Medulla oblongata (tissue), 1 donor: ENCODE measurements around the gene AFF1.
"Not testable (repeated sequence)": the region's sequence is repeated elsewhere in the genome, so short reads cannot be mapped to it uniquely, and the experiment has no call there.

ENCODE experiments used
- DNase-seq: peaks from one replicate; pipeline ENCODE4 v3.0.0-alpha.2; 2015; ENCODE audit errors: extremely low spot score

The AFF1 gene

DNA sequence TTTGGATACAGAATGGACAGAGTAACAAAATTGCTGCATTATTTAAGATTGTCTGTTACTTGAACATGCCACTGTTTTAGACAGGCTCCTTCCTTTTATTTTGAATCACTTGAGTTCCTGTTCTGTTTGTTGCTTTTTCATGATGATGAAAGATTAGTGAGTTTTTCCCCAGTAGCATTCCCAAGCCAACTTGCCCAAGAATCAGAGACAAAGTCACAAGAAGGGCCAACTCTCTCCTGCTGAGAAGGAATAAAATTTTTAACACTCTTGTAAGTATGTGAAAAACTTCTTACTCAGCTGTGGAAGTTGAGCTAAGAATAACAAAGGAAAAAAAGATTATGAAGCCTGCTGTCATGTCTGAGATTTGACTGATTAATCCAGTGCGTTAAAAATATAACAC is 181.4 kb downstream of the AFF1 start:
- no peak for DNase-seq

DNA sequence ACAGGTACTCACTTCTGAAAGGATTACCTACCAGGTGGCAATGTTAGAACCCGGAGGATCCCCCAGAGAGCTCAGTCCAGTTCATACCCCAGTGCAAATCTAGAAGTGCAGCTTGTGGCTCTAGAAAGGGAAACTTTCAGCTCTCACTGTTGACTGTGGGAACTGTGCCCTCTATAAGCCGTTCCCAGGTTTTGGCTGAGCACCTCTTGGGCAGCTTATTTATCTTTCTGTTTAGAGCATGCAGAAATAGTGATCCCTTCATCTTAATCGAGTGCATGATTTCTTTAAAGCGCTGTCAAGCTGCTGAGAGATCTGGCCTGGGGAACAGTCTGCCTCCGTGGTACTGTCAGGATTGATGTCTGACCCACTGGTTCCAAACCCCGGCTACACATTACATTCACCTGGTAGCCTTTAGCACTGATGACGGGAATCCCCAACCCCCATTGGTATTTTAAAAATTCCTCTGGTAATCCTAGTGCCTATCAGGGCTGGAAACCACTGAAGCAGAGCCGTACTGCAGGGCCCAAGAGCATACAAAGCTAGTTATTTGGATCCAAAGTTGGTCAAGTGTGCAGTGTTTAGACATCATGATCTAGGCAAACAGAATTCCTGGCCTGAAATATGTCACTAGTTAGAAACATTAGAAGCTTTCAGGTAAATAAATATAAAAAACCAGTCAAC is 182.4 kb downstream of the AFF1 start:
- no peak for DNase-seq

GRCh38 chr4:87117732-87118075 is 182.9 kb downstream of the AFF1 start:
- DNase-seq, result no peak

- no peak for DNase-seq
Observed at GRCh38 chr4:87118421-87118820, 183.6 kb downstream of the AFF1 start.

DNA sequence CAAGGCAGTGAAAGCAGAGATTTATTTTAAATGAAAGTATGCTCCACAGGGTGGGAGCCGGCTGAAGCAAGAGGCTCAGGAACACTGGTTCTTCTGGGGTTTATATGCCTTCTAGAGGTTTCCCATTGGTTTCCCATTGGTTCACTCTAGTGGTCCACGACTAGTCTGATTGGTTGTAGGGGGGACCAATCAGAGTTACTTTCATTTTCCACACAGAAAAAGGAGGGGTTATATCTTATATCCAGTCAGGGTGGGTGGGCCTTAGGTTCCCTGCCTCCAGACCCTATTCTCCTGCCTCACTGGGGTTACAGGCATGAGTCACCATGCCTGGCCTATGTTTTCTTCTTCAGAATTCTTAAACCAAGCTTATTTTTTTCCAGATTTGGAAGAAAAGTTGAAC is 184.0 kb downstream of the AFF1 start:
- DNase-seq, result no peak

- DNase-seq, result no peak
Observed at GRCh38 chr4:87120010-87120409, 185.2 kb downstream of the AFF1 start.

DNA sequence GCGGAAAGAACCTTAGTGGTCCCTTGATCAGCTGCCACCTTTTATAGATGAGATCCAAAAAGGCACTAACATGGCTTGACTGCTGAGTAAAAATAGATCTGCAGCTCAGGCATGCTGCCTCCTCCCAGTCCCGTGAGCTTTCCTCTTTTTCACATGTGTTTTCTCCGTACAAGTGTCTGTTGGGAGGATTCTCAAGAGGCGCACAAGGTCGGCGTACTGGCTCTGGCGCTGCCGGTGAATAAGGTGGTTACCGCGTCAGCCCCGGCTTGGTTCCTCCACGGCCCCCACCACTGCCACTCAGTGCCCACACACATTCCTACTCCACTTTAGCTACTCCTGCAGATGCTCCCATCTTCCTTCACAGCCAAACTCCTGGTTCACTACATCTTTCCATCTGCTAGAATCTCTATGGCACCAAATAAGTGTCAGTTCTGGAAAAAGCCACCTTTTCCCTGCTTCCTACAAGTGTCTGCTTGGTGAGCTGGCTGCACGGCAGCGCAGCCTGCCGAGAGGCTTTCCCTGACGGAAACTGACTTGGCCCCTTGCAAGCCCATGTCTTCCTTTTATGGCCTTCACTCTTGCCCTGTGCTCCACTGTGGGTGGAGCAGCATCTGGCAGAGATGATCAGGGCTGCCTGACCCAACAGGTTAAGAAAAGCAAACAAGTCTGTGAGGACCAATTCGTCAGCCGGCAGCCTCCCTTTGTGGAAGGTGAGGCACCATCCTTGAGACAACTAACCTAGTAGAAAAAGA is 185.8 kb downstream of the AFF1 start:
- no peak for DNase-seq

DNA sequence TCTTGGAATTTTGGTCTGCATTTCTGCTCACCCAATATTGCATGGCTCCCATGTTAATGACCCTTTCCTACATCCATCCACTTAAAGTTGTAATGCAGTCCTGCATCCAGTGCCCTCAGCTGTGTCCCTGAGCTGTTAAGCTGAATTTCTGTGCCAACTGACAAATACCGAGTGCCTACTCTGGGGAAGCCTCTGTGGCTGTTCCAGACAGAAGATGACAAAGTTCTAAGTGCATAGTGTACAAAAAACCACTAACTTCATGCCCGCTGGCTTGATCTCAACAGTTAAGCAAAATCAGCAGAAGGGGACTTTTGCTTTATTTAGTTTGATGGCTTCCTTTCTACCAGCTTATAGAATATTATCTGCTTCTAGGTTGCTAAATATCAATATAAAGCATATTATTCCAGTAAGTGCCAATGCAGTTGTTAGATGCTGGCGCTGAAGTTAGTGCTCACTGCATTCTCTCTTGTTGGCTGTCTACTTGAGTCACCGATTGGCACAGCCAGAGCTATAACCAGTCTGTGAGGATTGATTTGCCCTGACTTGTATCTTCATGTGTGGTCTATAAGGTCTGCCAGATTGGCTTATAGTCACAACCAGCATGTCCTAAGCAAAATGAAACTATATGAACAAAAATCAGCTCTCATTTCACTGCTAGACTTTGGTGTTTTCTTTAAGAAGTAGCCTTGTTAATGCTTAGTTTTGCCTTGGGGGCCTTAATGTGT is 186.7 kb downstream of the AFF1 start:
- DNase-seq, result no peak

DNA sequence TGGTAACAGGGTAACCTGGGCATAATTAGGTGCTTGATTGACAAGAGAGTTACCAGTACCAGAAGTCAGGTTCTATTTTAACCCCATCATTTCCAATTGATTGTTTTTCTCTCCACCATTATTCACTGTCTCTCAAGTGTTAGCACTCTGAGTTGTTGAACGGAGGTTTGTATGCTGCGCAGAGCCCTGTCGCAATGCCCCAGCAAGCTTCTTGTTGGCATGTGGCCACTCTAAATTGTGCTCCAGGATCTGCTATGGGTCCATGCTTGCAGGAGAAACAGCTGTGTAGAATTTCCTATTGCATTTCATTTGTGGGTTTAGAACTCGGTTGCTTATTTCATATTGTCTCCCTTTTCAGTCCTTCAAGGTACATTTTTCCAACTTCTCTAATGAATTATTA is 187.4 kb downstream of the AFF1 start:
- no peak for DNase-seq

GRCh38 chr4:87126056-87126455 is 191.2 kb downstream of the AFF1 start:
- no peak for DNase-seq

DNA sequence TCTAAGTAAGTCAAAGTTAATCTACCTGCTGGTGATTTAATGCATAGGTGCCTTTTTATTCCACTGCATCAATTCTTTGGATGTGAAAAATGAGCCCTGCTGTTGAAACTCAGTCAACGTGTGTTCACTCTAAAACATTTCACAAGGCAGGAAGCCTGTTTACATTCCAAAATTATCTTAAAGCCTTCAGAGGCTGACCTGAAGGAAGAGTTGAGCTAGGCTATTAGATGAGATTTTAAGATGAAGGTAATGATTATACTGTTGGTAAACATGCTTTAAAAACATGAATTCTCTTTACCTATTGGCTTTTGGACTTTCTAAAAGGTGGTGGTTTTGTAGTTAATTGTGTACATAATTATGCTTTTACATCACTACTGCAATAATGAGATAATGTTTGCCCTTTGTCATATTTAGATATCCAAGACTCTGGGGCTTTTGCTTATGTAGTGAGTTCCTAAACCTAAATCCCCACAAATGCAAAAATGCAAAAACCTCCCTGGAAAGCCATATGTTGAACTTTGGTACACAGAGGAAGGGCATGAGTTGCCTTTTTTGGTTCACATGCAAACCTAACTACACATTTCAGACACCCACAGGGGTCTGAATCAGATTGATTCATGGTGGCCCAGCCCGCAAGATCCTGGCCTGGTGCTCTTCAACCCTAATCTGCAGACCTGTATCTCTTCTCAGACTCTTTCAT is 193.3 kb downstream of the AFF1 start:
- DNase-seq, result no peak

- DNase-seq, result no peak
Observed at GRCh38 chr4:87129681-87130080, 194.9 kb downstream of the AFF1 start.

DNA sequence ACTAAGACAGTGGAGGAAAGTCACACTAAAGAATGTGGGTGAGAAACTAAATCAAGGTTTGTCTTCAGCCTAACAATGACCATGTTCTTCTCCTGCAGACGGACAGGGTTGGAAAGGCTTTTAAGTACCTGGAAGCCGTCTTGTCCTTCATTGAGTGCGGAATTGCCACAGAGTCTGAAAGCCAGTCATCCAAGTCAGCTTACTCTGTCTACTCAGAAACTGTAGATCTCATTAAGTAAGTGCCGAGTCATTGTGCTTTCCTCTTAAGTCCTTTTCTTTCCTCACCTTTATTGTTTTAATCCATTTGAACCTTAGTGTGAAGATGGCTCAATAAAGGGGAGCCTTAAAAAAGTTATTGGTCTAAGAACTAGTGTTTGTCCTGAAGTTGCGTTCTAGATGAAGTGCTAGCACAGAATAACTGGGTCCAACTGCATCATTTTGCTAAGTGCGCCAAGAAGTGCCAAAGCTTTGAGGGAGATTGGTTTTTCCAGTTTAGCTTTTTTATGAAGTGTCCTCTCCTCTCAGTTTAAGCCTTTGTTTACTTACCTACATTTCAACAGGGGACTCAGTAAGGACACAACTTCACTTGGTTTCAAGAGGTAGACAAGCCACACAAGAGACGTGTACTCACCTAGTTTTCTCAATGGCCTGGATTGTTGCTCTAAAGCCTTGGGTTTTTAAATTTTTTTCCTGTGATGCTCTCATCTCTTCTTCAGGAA is 196.3 kb downstream of the AFF1 start:
- no peak for DNase-seq

DNA sequence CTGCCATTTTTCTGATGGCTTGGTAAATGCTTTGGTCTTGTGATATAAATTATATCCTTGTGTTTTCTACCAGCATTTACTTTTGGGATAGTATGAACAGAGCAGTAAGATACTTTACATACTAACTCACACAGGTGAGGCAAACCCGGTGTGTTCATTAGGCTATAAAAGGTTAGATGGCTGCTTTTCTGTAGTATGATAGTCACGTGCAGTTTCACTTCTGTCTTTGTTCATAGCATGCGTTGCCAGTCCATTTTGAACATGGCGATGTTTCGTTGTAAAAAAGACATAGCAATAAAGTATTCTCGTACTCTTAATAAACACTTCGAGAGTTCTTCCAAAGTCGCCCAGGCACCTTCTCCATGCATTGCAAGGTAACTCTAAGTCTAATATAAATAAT is 197.2 kb downstream of the AFF1 start:
- no peak for DNase-seq

- DNase-seq, result no peak
Observed at GRCh38 chr4:87133183-87133582, 198.4 kb downstream of the AFF1 start.

DNA sequence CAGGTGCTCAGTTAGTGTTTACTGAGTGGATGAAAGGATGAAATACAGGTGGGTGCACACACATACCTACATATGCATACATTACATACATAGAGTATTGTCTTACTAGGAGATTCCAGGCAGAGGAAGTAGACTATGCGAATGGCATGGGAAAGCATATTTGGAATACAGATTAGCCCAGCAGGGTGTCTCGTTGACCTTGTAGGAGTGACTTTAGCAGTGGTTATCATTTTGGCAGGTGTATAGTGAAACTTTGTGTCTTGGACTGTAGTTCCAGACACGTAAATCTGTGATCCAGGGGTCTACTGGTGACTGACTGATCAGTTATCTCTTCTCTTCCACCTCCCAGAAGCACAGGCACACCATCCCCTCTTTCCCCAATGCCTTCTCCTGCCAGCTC is 199.3 kb downstream of the AFF1 start:
- no peak for DNase-seq

GRCh38 chr4:87141428-87141827 is 206.6 kb downstream of the AFF1 start:
- no peak for DNase-seq

- DNase-seq, result no peak
Observed at GRCh38 chr4:87144356-87144755, 209.5 kb downstream of the AFF1 start.

DNA sequence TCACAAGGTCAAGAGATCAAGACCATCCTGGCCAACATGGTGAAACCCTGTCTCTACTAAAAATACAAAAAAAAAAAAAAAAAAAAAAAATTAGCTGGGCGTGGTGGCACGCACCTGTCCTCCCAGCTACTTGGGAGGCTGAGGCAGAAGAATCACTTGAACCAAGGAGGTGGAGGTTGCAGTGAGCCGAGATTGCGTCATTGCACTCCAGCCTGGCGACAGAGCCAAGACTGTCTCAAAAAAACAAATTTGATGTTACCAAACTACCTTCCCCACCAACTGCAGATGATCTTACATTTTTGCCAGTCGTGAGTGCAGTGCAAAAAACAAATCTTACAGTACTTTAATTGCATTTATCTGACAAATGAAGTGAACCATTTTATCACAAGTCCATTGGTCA is 211.1 kb downstream of the AFF1 start:
- not testable (repeated sequence) for DNase-seq

- no peak for DNase-seq
Observed at GRCh38 chr4:87147116-87147515, 212.3 kb downstream of the AFF1 start.

- peak; percentile 93 for DNase-seq
Observed at GRCh38 chr4:87150498-87151261, 215.9 kb downstream of the AFF1 start.
